ENCODE data around the gene KIAA0930. TPM values are rescaled to one million over a fixed set of nuclear protein-coding genes. Genes with fewer than 3 reads are reported as not detected.

Gene KIAA0930
- total RNA-seq, 1 donor from 2014 or later = 103 TPM

GRCh38 chr22:45254789-45255278 lies 14.1 kb upstream of the KIAA0930 start:
- H3K27me3 Mint-ChIP-seq (ENCODE audit: low read depth) = no peaks in the 10 kb centered on the region
- TF ChIP-seq CTCF (IDR thresholded peaks at IDR 0.05) = no peak
- peaks cover 2% of the 10 kb centered on the region for H3K9me3 Mint-ChIP-seq (ENCODE audit: low read depth)
- H3K36me3 Mint-ChIP-seq (ENCODE audit: low read depth) = no peaks in the 10 kb centered on the region
- no peaks in the 10 kb centered on the region for H3K4me1 Mint-ChIP-seq (ENCODE audit: low read depth)
- H3K27ac Mint-ChIP-seq (ENCODE audit: unreplicated experiment) = no peak overlapping the region
- no peak overlapping the region for H3K4me3 Mint-ChIP-seq (ENCODE audit: unreplicated experiment)
- no peak for DNase-seq (ENCODE audit: low spot score)

GRCh38 chr22:45254388-45254787 lies 13.7 kb upstream of the KIAA0930 start:
- DNase-seq (ENCODE audit: low spot score) = no peak
- Mint-ChIP-seq H3K27ac (ENCODE audit: unreplicated experiment) (no peak overlapping the region), H3K4me1 (ENCODE audit: low read depth) (no peaks in the 10 kb centered on the region), H3K36me3 (ENCODE audit: low read depth) (no peaks in the 10 kb centered on the region), H3K27me3 (ENCODE audit: low read depth) (no peaks in the 10 kb centered on the region), H3K4me3 (ENCODE audit: unreplicated experiment) (no peak overlapping the region), H3K9me3 (ENCODE audit: low read depth) (peaks cover 2% of the 10 kb centered on the region)
- no peak for TF ChIP-seq CTCF (IDR thresholded peaks at IDR 0.05)

- no peak overlapping the region for H3K27ac Mint-ChIP-seq (ENCODE audit: unreplicated experiment)
- DNase-seq (ENCODE audit: low spot score) = no peak
- no peak overlapping the region for H3K4me3 Mint-ChIP-seq (ENCODE audit: unreplicated experiment)
- peaks cover 2% of the 10 kb centered on the region for H3K9me3 Mint-ChIP-seq (ENCODE audit: low read depth)
- H3K4me1 Mint-ChIP-seq (ENCODE audit: low read depth) = no peaks in the 10 kb centered on the region
- H3K27me3 Mint-ChIP-seq (ENCODE audit: low read depth) = no peaks in the 10 kb centered on the region
- H3K36me3 Mint-ChIP-seq (ENCODE audit: low read depth) = no peaks in the 10 kb centered on the region
- TF ChIP-seq CTCF (IDR thresholded peaks at IDR 0.05) = no peak
These were observed 12.4 kb upstream of the KIAA0930 start for GRCh38 chr22:45253039-45253641.

DNA sequence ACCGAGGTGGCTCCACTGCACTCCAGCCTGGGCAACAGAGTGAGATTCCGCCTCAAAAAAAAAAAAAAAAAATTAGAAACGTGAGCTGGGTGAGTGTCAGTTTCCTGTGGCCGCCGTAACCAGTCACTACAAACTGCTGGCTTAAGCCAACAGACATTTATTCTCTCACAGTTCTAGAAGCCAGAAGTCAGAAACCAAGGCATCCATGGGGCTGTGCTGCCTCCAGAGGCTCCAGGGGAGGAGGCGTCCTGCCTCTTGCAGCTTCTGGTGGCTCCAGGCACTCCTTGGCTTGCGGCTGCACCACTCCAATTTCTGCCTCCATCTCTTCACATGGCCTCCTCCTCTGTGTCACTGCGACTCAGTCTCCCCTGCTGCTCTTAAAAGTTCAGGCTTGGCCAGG lies 11.1 kb upstream of the KIAA0930 start:
- no peak for DNase-seq (ENCODE audit: low spot score)
- Mint-ChIP-seq H3K4me3 (ENCODE audit: unreplicated experiment) (no peak overlapping the region), H3K27me3 (ENCODE audit: low read depth) (no peaks in the 10 kb centered on the region), H3K36me3 (ENCODE audit: low read depth) (no peaks in the 10 kb centered on the region), H3K4me1 (ENCODE audit: low read depth) (peaks cover 8% of the 10 kb centered on the region), H3K27ac (ENCODE audit: unreplicated experiment) (no peak overlapping the region), H3K9me3 (ENCODE audit: low read depth) (no peaks in the 10 kb centered on the region)
- no peak for TF ChIP-seq CTCF (IDR thresholded peaks at IDR 0.05)

DNA sequence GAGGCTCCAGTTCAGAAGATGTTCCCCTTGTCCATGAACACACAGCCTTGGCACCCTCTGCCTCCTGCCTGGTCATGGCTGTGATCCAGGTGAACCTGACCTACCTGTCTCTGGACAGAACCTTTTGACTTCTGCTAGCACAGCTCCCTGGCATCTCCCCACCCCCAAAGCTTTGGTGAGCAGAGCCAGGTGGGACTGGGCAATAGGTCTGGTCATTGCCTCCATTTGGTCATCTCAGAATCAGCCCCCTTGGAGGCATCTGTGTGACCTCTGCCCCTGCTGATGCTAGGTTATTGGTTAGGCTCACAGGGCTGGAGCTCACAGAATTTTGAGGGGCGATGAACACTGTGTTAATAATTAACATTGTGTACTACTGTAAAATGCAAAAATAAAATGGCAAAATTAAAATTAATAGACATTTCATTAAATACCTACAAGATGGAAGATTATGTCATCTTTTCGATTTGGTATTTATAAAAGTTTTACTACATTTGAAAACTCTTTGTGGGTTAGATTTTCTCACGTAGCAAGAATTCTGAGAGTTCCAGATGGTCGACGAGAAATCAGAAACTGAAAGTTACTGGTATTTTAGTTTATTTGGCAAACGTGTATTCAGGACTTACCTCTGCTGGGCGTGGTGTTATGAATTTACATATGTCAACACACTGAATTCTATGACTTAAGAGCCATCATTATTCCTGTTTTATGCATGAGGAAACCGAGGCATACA lies 8.3 kb upstream of the KIAA0930 start:
- Mint-ChIP-seq H3K27me3 (ENCODE audit: low read depth) (no peaks in the 10 kb centered on the region), H3K27ac (ENCODE audit: unreplicated experiment) (no peak overlapping the region), H3K36me3 (ENCODE audit: low read depth) (no peaks in the 10 kb centered on the region), H3K4me3 (ENCODE audit: unreplicated experiment) (no peak overlapping the region), H3K4me1 (ENCODE audit: low read depth) (peaks cover 28% of the 10 kb centered on the region), H3K9me3 (ENCODE audit: low read depth) (no peaks in the 10 kb centered on the region)
- DNase-seq (ENCODE audit: low spot score) = no peak
- TF ChIP-seq CTCF (IDR thresholded peaks at IDR 0.05) = no peak

Data from chondrocyte (in vitro differentiated cells).